H1 (cell line): ENCODE data around the gene PLCB3. TPM values are rescaled to one million over a fixed set of nuclear protein-coding genes. Genes with fewer than 3 reads are reported as not detected.

Experiments used
- CTCF ChIA-PET: fragments of 300-600 bp; sonication (Branson Sonifier 250); formaldehyde crosslinking; loops from one replicate; lab custom pipeline; 2021; ENCODE audit not compliant: partially characterized antibody; lab: Charles Lee
- POLR2A ChIA-PET: fragments of 300-600 bp; sonication (Branson Sonifier 250); formaldehyde crosslinking; loops from one replicate; lab custom pipeline; 2021; ENCODE audit warnings: inconsistent platforms; ENCODE audit not compliant: partially characterized antibody; lab: Charles Lee
- DNase-seq, 2 experiments: peaks; one replicate each; pipeline versions ENCODE4 v3.0.0 to v3.0.0-alpha.2; 2010 to 2022; ENCODE audit warnings: low spot score in 2 of 2, low read depth in 1 of 2, mixed read lengths in 1 of 2
- FAIRE-seq: peaks from 2 replicates; lab custom pipeline; 2011; peaks lifted over from hg19 to GRCh38; lab: Jason Lieb, UNC
- H2AFZ ChIP-seq: 2 replicates; pipeline ENCODE4 v1.8.1; 2012; ENCODE audit warnings: low read length, inconsistent platforms
- H2AK5ac ChIP-seq: 2 replicates; pipeline ENCODE4 v1.6.1; 2013; ENCODE audit warnings: low read depth, low read length
- H2BK120ac ChIP-seq: replicated peaks from 2 replicates; pipeline ENCODE3; 2013; ENCODE audit warnings: low read depth, low read length, inconsistent platforms
- H2BK12ac ChIP-seq: 2 replicates; pipeline ENCODE4 v1.6.1; 2013; ENCODE audit warnings: low read depth, low read length
- H2BK15ac ChIP-seq: 2 replicates; pipeline ENCODE4 v1.6.1; 2013; ENCODE audit warnings: low read length
- H2BK20ac ChIP-seq: 2 replicates; pipeline ENCODE4 v1.6.1; 2013; ENCODE audit warnings: low read length
- H2BK5ac ChIP-seq: 2 replicates; pipeline ENCODE4 v1.6.1; 2013; ENCODE audit warnings: low read depth, low read length
- H3K14ac ChIP-seq: 2 replicates; pipeline ENCODE4 v1.6.1; 2013; ENCODE audit warnings: inconsistent platforms; ENCODE audit not compliant: insufficient read length
- H3K18ac ChIP-seq: 2 replicates; pipeline ENCODE4 v1.6.1; 2013; ENCODE audit warnings: low read length; ENCODE audit errors: extremely low read depth
- H3K23ac ChIP-seq: 2 replicates; pipeline ENCODE4 v1.6.1; 2013; ENCODE audit warnings: inconsistent platforms; ENCODE audit not compliant: insufficient read length
- H3K23me2 ChIP-seq: 2 replicates; pipeline ENCODE4 v1.6.1; 2013; ENCODE audit warnings: low read depth, low read length
- H3K27ac ChIP-seq: 2 replicates; pipeline ENCODE4 v1.6.1; 2011; ENCODE audit warnings: low read depth, low read length, inconsistent platforms
- H3K27me3 ChIP-seq, 4 experiments: replicated peaks in 1 of 4; 1 replicate in 1 of 4; 2 replicates in 3 of 4; pipeline versions ENCODE4 v1.6.1 to v1.8.1; 2011 to 2013; ENCODE audit warnings: low read length in 3 of 4, mild to moderate bottlenecking in 3 of 4, inconsistent platforms in 2 of 4, mixed read lengths in 2 of 4, moderate library complexity in 1 of 4; ENCODE audit not compliant: control insufficient read depth in 3 of 4, insufficient read depth in 3 of 4; ENCODE audit errors: extremely low read depth in 1 of 4
- H3K36me3 ChIP-seq, 4 experiments: 2 replicates each; pipeline versions ENCODE4 v1.6.1 to v1.8.1; 2011 to 2013; ENCODE audit warnings: mild to moderate bottlenecking in 4 of 4, low read length in 3 of 4, moderate library complexity in 2 of 4, control low read depth in 1 of 4, inconsistent platforms in 1 of 4; ENCODE audit not compliant: insufficient read depth in 4 of 4, control insufficient read depth in 2 of 4
- H3K4ac ChIP-seq: replicated peaks from 2 replicates; pipeline ENCODE3; 2013; ENCODE audit warnings: low read length, low read depth, mixed read lengths, inconsistent platforms; ENCODE audit not compliant: insufficient read length
- H3K4me1 ChIP-seq, 4 experiments: replicated peaks in 1 of 4; 1 replicate in 1 of 4; 2 replicates in 3 of 4; pipeline versions ENCODE4 v1.6.1 to v1.8.1; 2011 to 2013; ENCODE audit warnings: low read length in 3 of 4, inconsistent platforms in 2 of 4, mixed read lengths in 1 of 4; ENCODE audit not compliant: insufficient read depth in 4 of 4, control insufficient read depth in 3 of 4
- H3K4me2 ChIP-seq, 2 experiments: 2 replicates each; pipeline versions ENCODE4 v1.6.1 to v1.8.1; 2011 to 2013; ENCODE audit warnings: low read depth in 2 of 2, low read length in 2 of 2, control low read depth in 1 of 2, inconsistent platforms in 1 of 2, mild to moderate bottlenecking in 1 of 2; ENCODE audit not compliant: insufficient read depth in 1 of 2
- H3K4me3 ChIP-seq, 4 experiments: fragments of 200-600, 300-600 bp in 1 of 4; sonication (generic), shearing (Covaris generic), sonication (Bioruptor Twin) in 1 of 4; 2 replicates each; pipeline versions ENCODE4 v1.5.1 to v1.8.1; 2011 to 2016; ENCODE audit warnings: low read length in 4 of 4, low read depth in 3 of 4, control low read depth in 2 of 4, inconsistent platforms in 2 of 4, mild to moderate bottlenecking in 2 of 4, mixed read lengths in 1 of 4, moderate library complexity in 1 of 4; ENCODE audit not compliant: insufficient read depth in 2 of 4; ENCODE audit errors: extremely low read depth in 1 of 4
- H3K56ac ChIP-seq: replicated peaks from 2 replicates; pipeline ENCODE3; 2013; ENCODE audit warnings: low read depth, mild to moderate bottlenecking, mixed read lengths, low read length, inconsistent platforms; ENCODE audit not compliant: insufficient read length
- H3K79me1 ChIP-seq: 2 replicates; pipeline ENCODE4 v1.6.1; 2013; ENCODE audit warnings: low read depth, low read length, control low read depth
- H3K79me2 ChIP-seq, 2 experiments: 2 replicates each; pipeline versions ENCODE4 v1.6.1 to v1.8.1; 2012 to 2013; ENCODE audit warnings: low read length in 2 of 2, mild to moderate bottlenecking in 2 of 2, inconsistent platforms in 1 of 2; ENCODE audit not compliant: insufficient read depth in 2 of 2, control insufficient read depth in 1 of 2
- H3K9ac ChIP-seq, 4 experiments: replicated peaks in 1 of 4; 1 replicate in 1 of 4; 2 replicates in 3 of 4; pipeline versions ENCODE4 v1.6.1 to v1.8.1; 2011 to 2013; ENCODE audit warnings: low read depth in 3 of 4, low read length in 3 of 4, control low read depth in 2 of 4, mild to moderate bottlenecking in 2 of 4, moderate library complexity in 2 of 4, inconsistent platforms in 1 of 4; ENCODE audit errors: extremely low read depth in 1 of 4
- H3K9me3 ChIP-seq, 2 experiments: 2 replicates each; pipeline versions ENCODE4 v1.6.1 to v1.8.1; 2012 to 2013; ENCODE audit warnings: mild to moderate bottlenecking in 2 of 2, moderate library complexity in 2 of 2, control low read depth in 1 of 2, inconsistent platforms in 1 of 2, low read depth in 1 of 2, low read length in 1 of 2, mixed read lengths in 1 of 2; ENCODE audit not compliant: insufficient read depth in 2 of 2
- H4K20me1 ChIP-seq, 2 experiments: replicated peaks in 1 of 2; 2 replicates each; pipeline versions ENCODE3 to v1.8.1; 2011 to 2013; ENCODE audit warnings: inconsistent platforms in 2 of 2, low read length in 2 of 2, mild to moderate bottlenecking in 1 of 2; ENCODE audit not compliant: insufficient read depth in 2 of 2, control insufficient read depth in 1 of 2
- H4K5ac ChIP-seq: 2 replicates; pipeline ENCODE4 v1.6.1; 2013; ENCODE audit warnings: low read length, low read depth, mixed read lengths, inconsistent platforms; ENCODE audit not compliant: insufficient read length
- H4K8ac ChIP-seq: 2 replicates; pipeline ENCODE4 v1.8.0; 2013; ENCODE audit warnings: mild to moderate bottlenecking, moderate library complexity, low read length, inconsistent platforms; ENCODE audit not compliant: insufficient read depth; ENCODE audit errors: extremely low read depth
- H4K91ac ChIP-seq: replicated peaks from 2 replicates; pipeline ENCODE3; 2013; ENCODE audit warnings: low read length, mixed read lengths, inconsistent platforms; ENCODE audit not compliant: insufficient read length
- CREB1 ChIP-seq: IDR thresholded peaks from 2 replicates; pipeline ENCODE4 v1.6.1; 2012; ENCODE audit warnings: inconsistent platforms
- EP300 ChIP-seq, 2 experiments: IDR thresholded peaks; 1 replicate in 1 of 2; 2 replicates in 1 of 2; pipeline ENCODE4 v1.6.1; 2011 to 2012; ENCODE audit warnings: low read depth in 2 of 2, low read length in 2 of 2, mild to moderate bottlenecking in 2 of 2, borderline replicate concordance in 1 of 2, inconsistent platforms in 1 of 2, moderate library complexity in 1 of 2
- JUN ChIP-seq: IDR thresholded peaks from 2 replicates; pipeline ENCODE4 v1.6.1; 2011; ENCODE audit warnings: low read depth, mild to moderate bottlenecking, improper control_type of control experiment, low read length
- NANOG ChIP-seq: IDR thresholded peaks from 2 replicates; pipeline ENCODE4 v1.6.1; 2011; ENCODE audit warnings: low read length, low read depth, mild to moderate bottlenecking, inconsistent platforms; ENCODE audit not compliant: insufficient read depth, poor library complexity, severe bottlenecking
- POLR2AphosphoS5 ChIP-seq: IDR thresholded peaks from 2 replicates; pipeline ENCODE4 v1.6.1; 2011; ENCODE audit warnings: low read depth, low read length
- RBBP5 ChIP-seq: IDR thresholded peaks from 2 replicates; pipeline ENCODE4 v1.7.1; 2012; ENCODE audit warnings: low read depth, mild to moderate bottlenecking, inconsistent platforms, low read length, moderate library complexity, borderline replicate concordance
- SIRT6 ChIP-seq: IDR thresholded peaks from one replicate; pipeline ENCODE4 v1.7.1; 2012; ENCODE audit warnings: low read length, inconsistent platforms
- SP2 ChIP-seq: IDR thresholded peaks from 2 replicates; pipeline ENCODE4 v1.6.1; 2012; ENCODE audit warnings: mild to moderate bottlenecking, low read length, inconsistent platforms
- TBP ChIP-seq: IDR thresholded peaks from 2 replicates; pipeline ENCODE4 v1.6.1; 2011; ENCODE audit warnings: low read depth, low read length, improper control_type of control experiment
- WGBS, 2 experiments: shearing (Covaris generic) in 1 of 2; methylation state at CpG; one replicate each; pipeline versions ENCODE4 v1.1.6 to v1.1.7; 2013 to 2015; ENCODE audit warnings: low lambda C conversion rate in 2 of 2, mixed read lengths in 2 of 2, inconsistent platforms in 1 of 2, low coverage in 1 of 2, missing lambda C conversion rate in 1 of 2; ENCODE audit not compliant: insufficient replicate concordance in 2 of 2, insufficient coverage in 1 of 2, insufficient read length in 1 of 2; ENCODE audit errors: extremely low coverage in 1 of 2, missing lambda C conversion rate in 1 of 2; 5-methylcytosine and 5-hydroxymethylcytosine counted together
- polyA plus RNA-seq, 7 experiments: library from polyadenylated mRNA; depleted of rRNA in 3 of 7; stranded (reverse) in 5 of 7; unstranded in 2 of 7; fragments of >200 nt in 5 of 7; fragments of 200-250 nt in 2 of 7; gene quantifications; 1 replicate in 5 of 7; 2 replicates in 1 of 7; 4 replicates in 1 of 7; pipeline versions ENCODE4 v1.2.1 to v1.2.3, GENCODE V29; 2011 to 2013; ENCODE audit warnings: missing spikeins in 2 of 7, mixed read lengths in 2 of 7
- total RNA-seq: library from RNA; stranded (reverse); fragmentation: NEBNext Ultra II Directional; extraction: Animal tissue kit (Norgen Biotek cat#: 25700); gene quantifications from 2 replicates; pipeline ENCODE4 v1.2.1, GENCODE V29; 2021
- TF ChIP-seq, protein P1 (sequence below): IDR thresholded peaks from 2 replicates; pipeline ENCODE4 v1.6.1; 2012; ENCODE audit warnings: low read length, inconsistent platforms
- TF ChIP-seq, protein P2 (sequence below): IDR thresholded peaks from 2 replicates; pipeline ENCODE4 v1.6.1; 2012; ENCODE audit warnings: inconsistent platforms

The PLCB3 gene
- total and polyA plus RNA-seq, 2 of the 8 experiments (the other 6 are each of a cell fraction or from before 2014, with no cell fraction given), result 47.2 to 104 TPM

- Histone ChIP-seq H3K27ac (no peak overlapping the region), H2BK15ac (no peak overlapping the region), H3K14ac (no peak overlapping the region), H2BK12ac (no peak overlapping the region), H2AK5ac (no peak overlapping the region), H3K79me2 (no peaks in the 10 kb centered on the region), H3K4ac (no peak overlapping the region), H4K8ac (no peak overlapping the region), H3K23me2 (no peaks in the 10 kb centered on the region; the same call in 1 of the 2 replicates), H4K5ac (no peak overlapping the region), H4K20me1 (peaks cover 5 to 21% of the 10 kb centered on the region in 2 experiments), H3K9ac (no peak overlapping the region), H2BK20ac (no peak overlapping the region), H3K4me3 (no peak overlapping the region), H2BK120ac (no peak overlapping the region), H4K91ac (no peak overlapping the region), H3K4me2 (no peak overlapping the region), H3K27me3 (no peaks in the 10 kb centered on the region; a peak in 1 of 7 replicates), H3K23ac (no peak overlapping the region), H3K18ac (no peak overlapping the region), H3K36me3 (peaks cover 41 to 67% (median 54%) of the 10 kb centered on the region in 4 experiments), H2BK5ac (no peak overlapping the region), H3K4me1 (peaks cover 0 to 5% (median 0%) of the 10 kb centered on the region in 4 experiments; a peak in 3 of 7 replicates), H3K56ac (no peak overlapping the region), H2AFZ (no peak overlapping the region), H3K9me3 (no peaks in the 10 kb centered on the region), H3K79me1 (no peaks in the 10 kb centered on the region)
- FAIRE-seq (no peak), DNase-seq (no peak)
- CTCF ChIA-PET, result interaction anchor here (1.0 to 7.4 kb wide), 27 partner anchors 8 to 209 kb away, joined by 3 to 68 read pairs (median 7); partner anchors contain the start of genes DNAJC4, ESRRA, NUDT22 and PLCB3
- 94% methylated on average over 16 of the region's 16 CpGs; no CpG with 5 or more reads in 1 of the 2 experiments for WGBS, 2 experiments
- POLR2A ChIA-PET, result interaction anchor here (0.7 to 18.4 kb wide), 8 partner anchors 15 to 100 kb away, joined by 3 to 253 read pairs (median 23); partner anchors contain the start of genes MACROD1, NUDT22, PPP1R14B and STIP1
- TF ChIP-seq CREB1, result no peak
- TF ChIP-seq SP2, result no peak
- TF ChIP-seq, protein P1, sequence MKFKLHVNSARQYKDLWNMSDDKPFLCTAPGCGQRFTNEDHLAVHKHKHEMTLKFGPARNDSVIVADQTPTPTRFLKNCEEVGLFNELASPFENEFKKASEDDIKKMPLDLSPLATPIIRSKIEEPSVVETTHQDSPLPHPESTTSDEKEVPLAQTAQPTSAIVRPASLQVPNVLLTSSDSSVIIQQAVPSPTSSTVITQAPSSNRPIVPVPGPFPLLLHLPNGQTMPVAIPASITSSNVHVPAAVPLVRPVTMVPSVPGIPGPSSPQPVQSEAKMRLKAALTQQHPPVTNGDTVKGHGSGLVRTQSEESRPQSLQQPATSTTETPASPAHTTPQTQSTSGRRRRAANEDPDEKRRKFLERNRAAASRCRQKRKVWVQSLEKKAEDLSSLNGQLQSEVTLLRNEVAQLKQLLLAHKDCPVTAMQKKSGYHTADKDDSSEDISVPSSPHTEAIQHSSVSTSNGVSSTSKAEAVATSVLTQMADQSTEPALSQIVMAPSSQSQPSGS, result no peak
- no peak for TF ChIP-seq SIRT6
- TF ChIP-seq NANOG, result no peak
- no peak for TF ChIP-seq TBP
- TF ChIP-seq EP300 (IDR thresholded peaks at IDR 0.05; ENCODE audit: borderline replicate concordance in 1 of 2, low read depth in 2 of 2, low read length in 2 of 2), result no peak
- TF ChIP-seq, protein P2, sequence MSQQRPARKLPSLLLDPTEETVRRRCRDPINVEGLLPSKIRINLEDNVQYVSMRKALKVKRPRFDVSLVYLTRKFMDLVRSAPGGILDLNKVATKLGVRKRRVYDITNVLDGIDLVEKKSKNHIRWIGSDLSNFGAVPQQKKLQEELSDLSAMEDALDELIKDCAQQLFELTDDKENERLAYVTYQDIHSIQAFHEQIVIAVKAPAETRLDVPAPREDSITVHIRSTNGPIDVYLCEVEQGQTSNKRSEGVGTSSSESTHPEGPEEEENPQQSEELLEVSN, result no peak
- no peak for TF ChIP-seq JUN
- TF ChIP-seq RBBP5, result no peak
- no peak for TF ChIP-seq POLR2AphosphoS5
Measured at GRCh38 chr11:64204080-64204440, 47.3 kb upstream of the PLCB3 start.
